Neural progenitor cell (in vitro differentiated cells): Measurements from ENCODE around the gene OGN.

Source experiments
- CTCF ChIP-seq: fragments of 200-600 bp; sonication (generic); IDR thresholded peaks from 2 replicates; pipeline ENCODE4 v1.5.1; 2017; ENCODE audit warnings: antibody characterized with exemption, mild to moderate bottlenecking
- EZH2phosphoT487 ChIP-seq: fragments of 200-600 bp; sonication (generic); IDR thresholded peaks from 2 replicates; pipeline ENCODE4 v1.6.1; 2017; ENCODE audit warnings: antibody characterized with exemption

DNA sequence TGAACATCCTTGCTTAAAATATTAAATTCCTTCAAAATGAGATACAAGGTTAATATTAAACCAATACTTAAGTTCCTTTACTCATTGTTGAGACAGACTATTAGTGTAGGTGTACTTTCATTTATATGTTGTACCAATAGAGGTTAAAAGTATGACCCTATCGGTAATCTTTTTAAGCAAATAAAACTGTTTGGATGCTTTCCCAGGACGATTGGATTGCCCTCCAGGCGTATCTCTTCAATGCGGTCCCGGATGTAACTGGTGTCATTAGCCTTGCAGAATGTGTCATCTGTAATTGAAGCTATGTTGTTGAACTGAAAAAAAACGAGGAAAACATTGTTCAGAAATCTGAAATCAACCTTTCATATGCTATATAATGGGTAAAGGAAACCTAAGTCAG is 18.9 kb downstream of the OGN start:
- TF ChIP-seq CTCF (no peak), EZH2phosphoT487 (no peak)
